Endothelial cell of umbilical vein (primary cell): ENCODE measurements around the gene CCDC82. TPM values are rescaled to one million over a fixed set of nuclear protein-coding genes. Genes with fewer than 3 reads are reported as not detected.

ENCODE experiments used
- BruUV-seq: library from RNA; stranded (reverse); fragments of 400-500 nt; replicated peaks from 2 replicates; lab custom pipeline; 2021; lab: Mats Ljungman, UMichigan
- CTCF ChIA-PET: fragments of 300-600, 350-600 bp; sonication (Branson Sonifier 250); formaldehyde crosslinking; loops from one replicate; lab custom pipeline; 2021; ENCODE audit warnings: antibody characterized with exemption, inconsistent platforms; lab: Charles Lee
- POLR2A ChIA-PET: fragments of 300-600, 350-600 bp; sonication (Branson Sonifier 250); formaldehyde crosslinking; loops from one replicate; lab custom pipeline; 2021; ENCODE audit warnings: antibody characterized with exemption, inconsistent platforms; lab: Charles Lee
- DNase-seq: peaks from one replicate; pipeline ENCODE4 v3.0.0-alpha.2; 2011; ENCODE audit warnings: low read depth, low spot score
- FAIRE-seq: peaks from 2 replicates; lab custom pipeline; 2011; peaks lifted over from hg19 to GRCh38; lab: Jason Lieb, UNC
- H2AFZ ChIP-seq: 2 replicates; pipeline ENCODE4 v1.6.0; 2012; ENCODE audit warnings: low read depth, low read length, control low read depth, inconsistent platforms
- H3K27ac ChIP-seq: 2 replicates; pipeline ENCODE4 v1.5.1; 2011; ENCODE audit warnings: low read depth, mild to moderate bottlenecking, control low read depth, low read length, moderate library complexity; ENCODE audit not compliant: insufficient read depth
- H3K27me3 ChIP-seq, 2 experiments: 2 replicates each; pipeline versions ENCODE4 v1.6.0 to v1.6.1; 2011; ENCODE audit warnings: low read length in 2 of 2, mixed read lengths in 1 of 2; ENCODE audit not compliant: control insufficient read depth in 2 of 2, insufficient read depth in 2 of 2
- H3K36me3 ChIP-seq, 2 experiments: 2 replicates in 1 of 2; 3 replicates in 1 of 2; pipeline ENCODE4 v1.5.1; 2011; ENCODE audit warnings: low read length in 2 of 2, mild to moderate bottlenecking in 1 of 2, moderate library complexity in 1 of 2; ENCODE audit not compliant: control insufficient read depth in 2 of 2, insufficient read depth in 2 of 2; ENCODE audit errors: extremely low read depth in 1 of 2
- H3K4me1 ChIP-seq: 3 replicates; pipeline ENCODE4 v1.5.1; 2011; ENCODE audit warnings: mild to moderate bottlenecking, low read length; ENCODE audit not compliant: control insufficient read depth, insufficient read depth; ENCODE audit errors: extremely low read depth
- H3K4me2 ChIP-seq: 2 replicates; pipeline ENCODE4 v1.6.1; 2011; ENCODE audit warnings: low read length, control low read depth, mixed read lengths; ENCODE audit not compliant: insufficient read depth
- H3K4me3 ChIP-seq, 3 experiments: fragments of 200-600 bp in 1 of 3; sonication (generic), shearing (Covaris generic) in 1 of 3; replicated peaks in 1 of 3; 2 replicates each; pipeline ENCODE4 v1.5.1; 2011 to 2016; ENCODE audit warnings: control low read depth in 3 of 3, low read length in 3 of 3, mild to moderate bottlenecking in 2 of 3, inconsistent platforms in 1 of 3, low read depth in 1 of 3, moderate library complexity in 1 of 3; ENCODE audit not compliant: insufficient read depth in 1 of 3
- H3K79me2 ChIP-seq: 2 replicates; pipeline ENCODE4 v1.6.0; 2012; ENCODE audit warnings: low read length, inconsistent platforms; ENCODE audit not compliant: control insufficient read depth, insufficient read depth
- H3K9ac ChIP-seq: replicated peaks from 2 replicates; pipeline ENCODE3; 2011; ENCODE audit warnings: low read length, control low read depth; ENCODE audit not compliant: insufficient read depth; ENCODE audit errors: extremely low read depth
- H3K9me1 ChIP-seq: replicated peaks from 3 replicates; pipeline ENCODE4 v1.6.0; 2011; ENCODE audit warnings: mild to moderate bottlenecking, low read length; ENCODE audit not compliant: control insufficient read depth, insufficient read depth; ENCODE audit errors: extremely low read depth
- H3K9me3 ChIP-seq: replicated peaks from 2 replicates; pipeline ENCODE4 v1.5.1; 2012; ENCODE audit warnings: low read length, inconsistent platforms; ENCODE audit not compliant: control insufficient read depth, insufficient read depth
- H4K20me1 ChIP-seq: replicated peaks from 2 replicates; pipeline ENCODE3; 2011; ENCODE audit warnings: mild to moderate bottlenecking, low read length; ENCODE audit not compliant: control insufficient read depth, insufficient read depth; ENCODE audit errors: extremely low read depth
- EZH2 ChIP-seq: IDR thresholded peaks from 2 replicates; pipeline ENCODE4 v1.6.1; 2012; ENCODE audit warnings: borderline replicate concordance, low read depth, mild to moderate bottlenecking, moderate library complexity, low read length, inconsistent platforms; ENCODE audit not compliant: severe bottlenecking
- FOS ChIP-seq: IDR thresholded peaks from 2 replicates; pipeline ENCODE4 v1.6.1; 2011; ENCODE audit warnings: mild to moderate bottlenecking, low read length, moderate library complexity, borderline replicate concordance; ENCODE audit not compliant: insufficient read depth
- GATA2 ChIP-seq: IDR thresholded peaks from 2 replicates; pipeline ENCODE4 v1.7.0; 2011; ENCODE audit warnings: low read depth, mild to moderate bottlenecking, moderate library complexity, mixed read lengths, low read length; ENCODE audit not compliant: insufficient read length, insufficient read depth
- JUN ChIP-seq: IDR thresholded peaks from 2 replicates; pipeline ENCODE4 v1.6.1; 2011; ENCODE audit warnings: borderline replicate concordance, low read depth; ENCODE audit not compliant: insufficient read length, insufficient read depth
- MYC ChIP-seq: IDR thresholded peaks from one replicate; pipeline ENCODE4 v1.6.1; 2011; ENCODE audit warnings: mild to moderate bottlenecking, low read depth, low read length
- POLR2A ChIP-seq: IDR thresholded peaks from 2 replicates; pipeline ENCODE4 v1.6.1; 2012; ENCODE audit warnings: low read depth, mild to moderate bottlenecking, control low read depth, low read length
- POLR2AphosphoS5 ChIP-seq: IDR thresholded peaks from 2 replicates; pipeline ENCODE4 v1.6.1; 2012; ENCODE audit warnings: low read depth, mild to moderate bottlenecking, control low read depth, low read length, moderate library complexity; ENCODE audit not compliant: insufficient read depth
- dilution Hi-C: fragments of 300-500 bp; cut with MboI; formaldehyde crosslinking; loops from one replicate; pipeline ENCODE4 v1.15.0; 2019; ENCODE audit warnings: low sequenced_read_pairs; ENCODE audit not compliant: extremely low pct_ligation_motif_present
- intact Hi-C: fragments of 100-400 bp; cut with micrococcal nuclease; formaldehyde crosslinking; loops from one replicate; pipeline ENCODE4 v1.10.0; 2022
- polyA plus RNA-seq, 4 experiments: library from polyadenylated mRNA; depleted of rRNA in 3 of 4; stranded (reverse) in 3 of 4; unstranded in 1 of 4; fragments of >200 nt; gene quantifications; 2 replicates each; pipeline versions ENCODE4 v1.2.1 to v1.2.3, GENCODE V29; 2011 to 2012; ENCODE audit warnings: missing spikeins in 1 of 4
- total RNA-seq: library from RNA; stranded (reverse); gene quantifications from 2 replicates; pipeline ENCODE4 v1.2.3, GENCODE V29; 2021
- TF ChIP-seq, protein P1 (sequence below): IDR thresholded peaks from 2 replicates; pipeline ENCODE4 v1.6.1; 2011; ENCODE audit not compliant: insufficient read depth, insufficient read length
- TF ChIP-seq, protein P2 (sequence below), 2 donors: IDR thresholded peaks; 1 replicate in 1 of 2; 2 replicates in 1 of 2; pipeline ENCODE4 v1.5.1; 2011; ENCODE audit warnings: low read length in 2 of 2, mild to moderate bottlenecking in 2 of 2, moderate library complexity in 2 of 2, control low read depth in 1 of 2, inconsistent platforms in 1 of 2, low read depth in 1 of 2; ENCODE audit not compliant: insufficient read depth in 1 of 2; ENCODE audit errors: extremely low read depth in 1 of 2

CCDC82 gene
- total and polyA plus RNA-seq, 2 donors (not counting 3 experiments of a cell fraction or from before 2014, with no cell fraction given): 8.1 to 33.4 TPM

DNA sequence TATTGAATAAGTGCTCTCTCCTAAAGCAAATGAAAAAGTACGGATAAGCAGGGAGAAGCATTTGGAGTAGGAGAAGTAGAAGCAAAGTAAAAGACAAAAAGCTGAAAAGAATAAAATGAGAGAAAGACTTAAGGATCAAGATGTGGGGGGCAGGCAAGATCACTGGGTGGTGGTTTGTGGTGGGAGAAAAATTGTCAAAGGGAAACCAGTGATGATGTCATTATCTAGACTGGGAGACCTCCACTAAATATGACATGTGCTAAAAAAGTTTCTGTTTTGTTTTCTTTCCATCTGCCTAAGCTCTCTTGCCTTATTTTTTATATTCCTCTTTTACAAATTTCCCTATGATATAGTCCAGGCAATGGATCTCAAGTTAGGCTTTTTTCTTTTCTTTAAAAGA, 31.9 kb downstream of the CCDC82 start:
- Histone ChIP-seq H3K27ac (no peak overlapping the region), H3K4me3 (no peak overlapping the region), H3K9ac (no peak overlapping the region), H3K9me1 (no peaks in the 10 kb centered on the region), H3K4me1 (no peaks in the 10 kb centered on the region), H3K27me3 (no peaks in the 10 kb centered on the region), H3K79me2 (no peaks in the 10 kb centered on the region), H3K4me2 (no peak overlapping the region), H3K36me3 (peaks cover 2% of the 10 kb centered on the region in 2 experiments), H2AFZ (no peak overlapping the region), H4K20me1 (no peaks in the 10 kb centered on the region), H3K9me3 (no peaks in the 10 kb centered on the region)
- BruUV-seq: no TSS peak
- FAIRE-seq (no peak), DNase-seq (no peak)
- CTCF ChIA-PET: no interaction called here
- TF ChIP-seq GATA2 (no peak), JUN (no peak), POLR2A (no peak), FOS (no peak), POLR2AphosphoS5 (no peak), MYC (no peak), EZH2 (no peak)
- TF ChIP-seq, protein P1, sequence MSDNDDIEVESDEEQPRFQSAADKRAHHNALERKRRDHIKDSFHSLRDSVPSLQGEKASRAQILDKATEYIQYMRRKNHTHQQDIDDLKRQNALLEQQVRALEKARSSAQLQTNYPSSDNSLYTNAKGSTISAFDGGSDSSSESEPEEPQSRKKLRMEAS: no peak
- TF ChIP-seq, protein P2, sequence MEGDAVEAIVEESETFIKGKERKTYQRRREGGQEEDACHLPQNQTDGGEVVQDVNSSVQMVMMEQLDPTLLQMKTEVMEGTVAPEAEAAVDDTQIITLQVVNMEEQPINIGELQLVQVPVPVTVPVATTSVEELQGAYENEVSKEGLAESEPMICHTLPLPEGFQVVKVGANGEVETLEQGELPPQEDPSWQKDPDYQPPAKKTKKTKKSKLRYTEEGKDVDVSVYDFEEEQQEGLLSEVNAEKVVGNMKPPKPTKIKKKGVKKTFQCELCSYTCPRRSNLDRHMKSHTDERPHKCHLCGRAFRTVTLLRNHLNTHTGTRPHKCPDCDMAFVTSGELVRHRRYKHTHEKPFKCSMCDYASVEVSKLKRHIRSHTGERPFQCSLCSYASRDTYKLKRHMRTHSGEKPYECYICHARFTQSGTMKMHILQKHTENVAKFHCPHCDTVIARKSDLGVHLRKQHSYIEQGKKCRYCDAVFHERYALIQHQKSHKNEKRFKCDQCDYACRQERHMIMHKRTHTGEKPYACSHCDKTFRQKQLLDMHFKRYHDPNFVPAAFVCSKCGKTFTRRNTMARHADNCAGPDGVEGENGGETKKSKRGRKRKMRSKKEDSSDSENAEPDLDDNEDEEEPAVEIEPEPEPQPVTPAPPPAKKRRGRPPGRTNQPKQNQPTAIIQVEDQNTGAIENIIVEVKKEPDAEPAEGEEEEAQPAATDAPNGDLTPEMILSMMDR (IDR thresholded peaks at IDR 0.05; ENCODE audit: extremely low read depth in 1 of 2, insufficient read depth in 1 of 2, low read depth in 1 of 2, low read length in 2 of 2): no peak
- dilution Hi-C loops (no loop called here), intact Hi-C loops (no loop called here)
- POLR2A ChIA-PET: no interaction called here
